Spleen (tissue), 11 donors: ENCODE measurements around the gene OSGEPL1. TPM values are rescaled to one million over a fixed set of nuclear protein-coding genes. Genes with fewer than 3 reads are reported as not detected.
"Not testable (repeated sequence)": the region's sequence is repeated elsewhere in the genome, so short reads cannot be mapped to it uniquely, and the experiment has no call there.

ENCODE experiments used
- DNase-seq: peaks from one replicate; pipeline ENCODE4 v3.0.0-alpha.2; 2020
- H3K27ac ChIP-seq, 8 donors: fragments of 200-600 bp; sonication (generic) in 7 of 8; 1 replicate in 4 of 8; 2 replicates in 4 of 8; pipeline versions ENCODE4 v1.5.0 to v1.8.0; 2016 to 2021; ENCODE audit warnings: inconsistent platforms in 4 of 8, mild to moderate bottlenecking in 4 of 8, moderate library complexity in 1 of 8
- H3K27me3 ChIP-seq, 7 donors: fragments of 200-600 bp; sonication (generic) in 6 of 7; replicated peaks in 1 of 7; 1 replicate in 4 of 7; 2 replicates in 3 of 7; pipeline versions ENCODE4 v1.5.0 to v1.8.0; 2016 to 2021; ENCODE audit warnings: inconsistent platforms in 3 of 7, mild to moderate bottlenecking in 1 of 7
- H3K36me3 ChIP-seq, 6 donors: fragments of 200-600 bp; sonication (generic) in 5 of 6; 1 replicate in 4 of 6; 2 replicates in 2 of 6; pipeline versions ENCODE4 v1.5.0 to v1.8.0; 2016 to 2021; ENCODE audit warnings: inconsistent platforms in 2 of 6
- H3K4me1 ChIP-seq, 6 donors: fragments of 200-600 bp; sonication (generic) in 5 of 6; 1 replicate in 3 of 6; 2 replicates in 3 of 6; pipeline versions ENCODE4 v1.5.0 to v1.8.0; 2016 to 2021; ENCODE audit warnings: inconsistent platforms in 3 of 6
- H3K4me3 ChIP-seq, 8 donors: fragments of 200-600 bp; sonication (generic) in 7 of 8; 1 replicate in 4 of 8; 2 replicates in 4 of 8; pipeline versions ENCODE4 v1.5.0 to v1.8.0; 2016 to 2021; ENCODE audit warnings: inconsistent platforms in 4 of 8, mild to moderate bottlenecking in 4 of 8, moderate library complexity in 2 of 8
- H3K9me3 ChIP-seq, 8 donors: fragments of 200-600 bp; sonication (generic) in 7 of 8; 1 replicate in 4 of 8; 2 replicates in 4 of 8; pipeline versions ENCODE4 v1.5.0 to v1.8.0; 2016 to 2021; ENCODE audit warnings: inconsistent platforms in 4 of 8
- CTCF ChIP-seq, 11 experiments: fragments of 200-600 bp in 7 of 11; fragments of 450-650 bp in 4 of 11; sonication (generic) in 4 of 11; IDR thresholded peaks in 8 of 11; conservative IDR thresholded peaks in 3 of 11; 1 replicate in 7 of 11; 2 replicates in 4 of 11; pipeline versions ENCODE4 v1.4.0 to v1.8.0; 2016 to 2021; ENCODE audit warnings: antibody characterized with exemption in 11 of 11, inconsistent platforms in 4 of 11, mild to moderate bottlenecking in 1 of 11
- POLR2A ChIP-seq, 3 donors: fragments of 450-650 bp; IDR thresholded peaks; one replicate each; pipeline ENCODE4 v1.5.1; 2017; ENCODE audit warnings: antibody characterized with exemption in 3 of 3, mild to moderate bottlenecking in 1 of 3
- POLR2AphosphoS5 ChIP-seq, 3 donors: sonication (generic); formaldehyde crosslinking; IDR thresholded peaks; one replicate each; pipeline ENCODE4 v1.5.1; 2017; ENCODE audit warnings: antibody characterized with exemption in 3 of 3
- WGBS, 5 donors: extraction: QIAGEN DNeasy Blood & Tissue Kit in 3 of 5; methylation state at CpG; one replicate each; pipeline versions ENCODE4 v1.1.5 to v1.1.7; 2013 to 2018; 5-methylcytosine and 5-hydroxymethylcytosine counted together
- intact Hi-C: fragments of 100-400 bp; cut with DNase I; formaldehyde crosslinking; loops from one replicate; pipeline ENCODE4 v1.15.0; 2023; ENCODE audit warnings: low total_unique reads
- polyA plus RNA-seq, 3 donors: library from polyadenylated mRNA; stranded (reverse); fragments of 200-250 nt; gene quantifications; one replicate each; pipeline ENCODE4 v1.2.1, GENCODE V29; 2013
- total RNA-seq, 7 donors: library from RNA; depleted of rRNA in 3 of 7; stranded (reverse); fragments of >200 nt in 3 of 7; fragmentation: NEBNext Ultra II Directional in 4 of 7; extraction: Animal tissue kit (Norgen Biotek cat#: 25700) in 4 of 7; gene quantifications; one replicate each; pipeline versions ENCODE4 v1.1.0 to v1.2.1, GENCODE V29; 2016 to 2021
- donor health status: healthy with polysubstance abuse.
- donor health status: DM: no; HTN: no; CAD: no; lungs with moderate emphysema.
- donor health status: DM: no; HTN: no; CAD: no.
- donor health status: Bipolar disorder and iron deficiency.
- donor health status: healthy.
- donor health status: DM: no; HTN: no; CAD: no.
- donor health status: DM: yes; HTN: yes; CAD: no.

Gene OSGEPL1
- total and polyA plus RNA-seq, 10 donors = 6.2 to 13.9 (median 7.9) TPM

GRCh38 chr2:189719571-189719970, 43.0 kb downstream of the OSGEPL1 start:
- no peak for DNase-seq
- Histone ChIP-seq H3K4me1 (peaks cover 0 to 6% (median 0%) of the 10 kb centered on the region in 6 donors), H3K27ac (no peak overlapping the region), H3K9me3 (peaks cover 0 to 11% (median 2%) of the 10 kb centered on the region in 8 donors), H3K36me3 (peaks cover 0 to 4% (median 0%) of the 10 kb centered on the region in 6 donors), H3K27me3 (no peaks in the 10 kb centered on the region), H3K4me3 (no peak overlapping the region)
- no peak for TF ChIP-seq POLR2AphosphoS5 (IDR thresholded peaks at IDR 0.05)
- no peak for TF ChIP-seq POLR2A (IDR thresholded peaks at IDR 0.05)
- no peak for TF ChIP-seq CTCF (IDR thresholded peaks at IDR 0.05 in 8 of 11, conservative IDR thresholded peaks at IDR 0.05 in 3 of 11)
- 56 to 84% (median 73%) methylated on average over 4 of the region's 4 CpGs for WGBS, 5 donors
- intact Hi-C loops = no loop called here

- WGBS, 5 donors = 86 to 100% (median 100%) methylated on average over 1 of the region's 1 CpG
These were observed 45.0 kb downstream of the OSGEPL1 start for GRCh38 chr2:189717593-189717992.

GRCh38 chr2:189709501-189710221, 52.9 kb downstream of the OSGEPL1 start:
- intact Hi-C loops = no loop called here

More at GRCh38 chr2:189717593-189717992, 45.0 kb downstream of the OSGEPL1 start:
- H3K4me1 ChIP-seq, H3K27ac ChIP-seq, H3K36me3 ChIP-seq, H3K4me3 ChIP-seq, intact Hi-C loops, H3K27me3 ChIP-seq, DNase-seq: not testable (repeated sequence)
- peaks cover 0 to 11% (median 2%) of the 10 kb centered on the region in 8 donors for H3K9me3 ChIP-seq

GRCh38 chr2:189702071-189702470, 60.5 kb downstream of the OSGEPL1 start:
- H3K4me3 ChIP-seq = no peak overlapping the region
- intact Hi-C loops = no loop called here
- no peak for DNase-seq
- peaks cover 0 to 12% (median 4%) of the 10 kb centered on the region in 6 donors for H3K4me1 ChIP-seq
- H3K36me3 ChIP-seq = peaks cover 0 to 14% (median 1%) of the 10 kb centered on the region in 6 donors
- H3K27me3 ChIP-seq = no peaks in the 10 kb centered on the region
- H3K27ac ChIP-seq = no peak overlapping the region
- TF ChIP-seq POLR2A (IDR thresholded peaks at IDR 0.05) (no peak), POLR2AphosphoS5 (IDR thresholded peaks at IDR 0.05) (no peak), CTCF (IDR thresholded peaks at IDR 0.05 in 8 of 11, conservative IDR thresholded peaks at IDR 0.05 in 3 of 11) (no peak)
- no peaks in the 10 kb centered on the region for H3K9me3 ChIP-seq

More at GRCh38 chr2:189709501-189710221, 52.9 kb downstream of the OSGEPL1 start:
- Histone ChIP-seq H3K36me3 (peaks cover 0 to 35% (median 6%) of the 10 kb centered on the region in 6 donors), H3K27ac (no peak overlapping the region), H3K4me3 (no peak overlapping the region), H3K4me1 (no peaks in the 10 kb centered on the region), H3K27me3 (no peaks in the 10 kb centered on the region), H3K9me3 (no peaks in the 10 kb centered on the region)
- WGBS, 5 donors = 86 to 93% (median 89%) methylated on average over 5 of the region's 5 CpGs
- TF ChIP-seq POLR2AphosphoS5 (IDR thresholded peaks at IDR 0.05) = no peak
- no peak for TF ChIP-seq POLR2A (IDR thresholded peaks at IDR 0.05)
- TF ChIP-seq CTCF (IDR thresholded peaks at IDR 0.05 in 8 of 11, conservative IDR thresholded peaks at IDR 0.05 in 3 of 11) = no peak
- no peak for DNase-seq
